TTC549 (cell line): Measurements from ENCODE around the gene PADI6.
"Not testable (repeated sequence)": the region's sequence is repeated elsewhere in the genome, so short reads cannot be mapped to it uniquely, and the experiment has no call there.

Experiments
- FAIRE-seq: peaks from 2 replicates; lab custom pipeline; 2012; peaks lifted over from hg19 to GRCh38; lab: Jason Lieb, UNC

The PADI6 gene

DNA sequence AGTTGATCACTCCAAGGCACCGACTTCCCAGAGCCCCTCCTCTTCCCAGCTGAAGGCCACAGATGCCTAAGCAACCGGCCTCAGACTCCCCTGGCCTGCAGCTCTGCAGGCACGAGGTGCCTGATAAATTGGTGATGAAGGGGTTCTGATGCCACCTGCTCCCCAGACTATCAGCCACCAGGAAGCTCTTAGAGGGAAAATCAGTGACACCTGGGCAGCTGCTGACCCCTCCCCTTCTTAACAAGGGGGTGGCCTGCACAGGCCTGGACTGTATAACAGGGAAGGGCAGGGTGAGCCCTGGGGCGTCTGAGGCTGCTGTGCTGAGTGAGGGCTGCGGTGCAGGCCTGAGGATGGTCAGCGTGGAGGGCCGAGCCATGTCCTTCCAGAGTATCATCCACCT is at the start of gene PADI6:
Gene PADI6 (plus strand): TSS at position 301 of the 400 bp plus-strand sequence. CDS start 50 bp downstream, at position 351.
- no peak for FAIRE-seq

DNA sequence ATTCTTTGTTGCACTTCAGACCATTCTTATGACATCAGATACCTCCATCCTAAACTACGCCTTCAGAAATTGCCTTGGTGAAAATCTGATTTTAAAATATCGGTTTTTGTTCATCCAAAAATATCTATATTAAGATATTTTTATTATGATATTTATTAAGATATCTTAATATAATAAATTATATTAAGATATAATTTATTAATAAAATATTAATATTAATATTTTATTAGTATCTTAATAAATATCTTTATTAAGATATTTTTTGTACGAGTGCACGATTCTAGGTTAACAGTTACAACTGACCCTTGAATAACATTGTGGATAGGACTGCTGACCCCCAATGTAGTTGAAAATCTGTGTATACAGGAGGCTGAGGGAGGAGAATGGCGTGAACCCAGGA is 43.1 kb upstream of the PADI6 start:
- peak; percentile 84 for FAIRE-seq

DNA sequence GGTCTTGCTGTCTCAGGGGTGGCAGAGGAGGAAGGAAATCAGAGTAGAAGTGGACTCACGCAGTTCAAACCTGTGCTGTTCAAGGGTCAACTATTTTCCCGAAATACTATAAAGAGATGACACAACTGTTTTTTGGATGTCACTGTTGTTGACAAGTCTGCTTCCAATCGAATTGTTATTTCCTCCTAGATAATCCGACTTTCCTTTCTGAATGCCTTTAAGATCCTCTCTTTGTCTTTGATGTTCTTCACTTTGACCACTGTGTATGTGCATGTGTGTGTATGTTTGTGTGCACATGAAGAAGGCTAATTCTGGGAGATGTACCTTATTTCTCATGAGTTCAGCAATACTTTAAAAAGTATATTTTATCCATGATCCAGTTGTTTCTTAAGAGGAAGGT is 42.4 kb upstream of the PADI6 start:
- no peak for FAIRE-seq

DNA sequence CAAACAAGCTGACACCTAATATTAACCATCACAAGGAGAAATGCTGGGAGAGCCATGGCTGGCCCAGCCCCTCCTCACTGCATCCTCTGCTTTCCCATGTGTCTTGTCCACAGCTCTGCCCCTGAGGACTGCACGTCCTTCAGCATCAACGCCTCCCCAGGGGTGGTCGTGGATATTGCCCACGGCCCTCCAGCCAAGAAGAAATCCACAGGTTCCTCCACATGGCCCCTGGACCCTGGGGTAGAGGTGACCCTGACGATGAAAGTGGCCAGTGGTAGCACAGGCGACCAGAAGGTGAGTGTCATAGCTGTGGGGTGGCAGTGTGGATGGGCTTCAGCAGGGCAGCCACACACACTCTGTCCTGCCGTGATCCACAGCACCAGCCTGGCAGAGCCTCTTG is 41.1 kb upstream of the PADI6 start:
- no peak for FAIRE-seq

DNA sequence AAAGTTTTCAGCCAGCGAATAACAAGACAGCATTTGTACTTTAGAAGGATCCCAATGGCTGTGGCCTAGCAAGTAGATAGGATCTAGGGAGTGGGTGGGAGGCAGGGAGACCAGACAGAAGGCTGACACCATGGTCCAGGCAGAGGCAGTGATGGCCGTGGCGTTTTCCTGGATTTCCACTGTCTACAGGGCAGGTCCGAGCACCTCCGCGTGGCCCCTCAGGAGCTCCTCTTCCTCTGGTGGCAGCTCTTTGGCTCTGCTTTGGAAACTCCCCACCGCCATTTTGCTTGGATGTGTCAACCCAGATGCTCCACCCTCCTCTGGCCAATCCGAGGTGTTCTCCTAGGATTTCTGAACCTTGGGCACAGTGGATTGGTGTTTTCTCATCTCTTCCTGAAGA is 38.9 kb upstream of the PADI6 start:
- no peak for FAIRE-seq

DNA sequence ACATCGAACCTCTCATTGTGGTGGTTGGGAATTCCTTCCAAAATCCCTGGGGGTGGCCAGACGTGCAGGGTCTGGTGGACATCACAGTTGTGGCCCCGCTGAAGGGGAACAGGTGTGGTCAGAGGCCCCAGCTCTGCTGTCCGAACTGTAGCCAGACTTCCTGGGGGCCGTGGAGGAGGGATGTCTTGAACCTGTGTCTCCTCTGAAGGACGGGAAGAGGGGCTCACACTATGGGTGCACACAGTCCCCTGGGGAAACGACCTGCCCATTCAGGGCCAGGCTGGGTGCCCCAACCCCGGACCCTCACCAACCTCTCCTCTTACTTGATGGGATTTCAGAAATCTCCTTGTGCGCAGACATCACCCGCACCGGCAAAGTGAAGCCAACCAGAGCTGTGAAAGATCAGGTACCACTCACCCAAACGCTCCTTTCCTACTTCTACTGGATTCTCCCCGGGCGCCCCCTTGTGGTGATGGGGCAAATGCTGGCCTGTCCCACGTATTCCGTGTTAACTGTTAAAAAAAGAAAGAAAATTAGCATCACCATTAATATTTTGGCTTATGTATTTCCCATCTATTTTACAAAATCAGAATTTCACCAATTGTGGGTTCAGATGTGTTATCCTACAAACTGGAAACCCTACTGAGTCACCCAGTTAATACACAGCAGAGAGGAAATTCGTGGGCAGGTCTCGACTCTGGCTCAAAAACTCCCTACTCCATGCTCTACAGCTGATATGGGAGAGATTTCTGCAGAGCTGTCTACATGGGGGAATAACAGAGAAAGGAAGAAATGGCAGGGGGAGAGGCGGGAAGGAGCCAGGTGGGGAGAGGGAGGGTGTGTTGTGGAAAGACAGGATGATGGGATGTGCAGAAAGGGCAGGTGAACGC is 35.9 kb upstream of the PADI6 start:
- FAIRE-seq, result no peak

DNA sequence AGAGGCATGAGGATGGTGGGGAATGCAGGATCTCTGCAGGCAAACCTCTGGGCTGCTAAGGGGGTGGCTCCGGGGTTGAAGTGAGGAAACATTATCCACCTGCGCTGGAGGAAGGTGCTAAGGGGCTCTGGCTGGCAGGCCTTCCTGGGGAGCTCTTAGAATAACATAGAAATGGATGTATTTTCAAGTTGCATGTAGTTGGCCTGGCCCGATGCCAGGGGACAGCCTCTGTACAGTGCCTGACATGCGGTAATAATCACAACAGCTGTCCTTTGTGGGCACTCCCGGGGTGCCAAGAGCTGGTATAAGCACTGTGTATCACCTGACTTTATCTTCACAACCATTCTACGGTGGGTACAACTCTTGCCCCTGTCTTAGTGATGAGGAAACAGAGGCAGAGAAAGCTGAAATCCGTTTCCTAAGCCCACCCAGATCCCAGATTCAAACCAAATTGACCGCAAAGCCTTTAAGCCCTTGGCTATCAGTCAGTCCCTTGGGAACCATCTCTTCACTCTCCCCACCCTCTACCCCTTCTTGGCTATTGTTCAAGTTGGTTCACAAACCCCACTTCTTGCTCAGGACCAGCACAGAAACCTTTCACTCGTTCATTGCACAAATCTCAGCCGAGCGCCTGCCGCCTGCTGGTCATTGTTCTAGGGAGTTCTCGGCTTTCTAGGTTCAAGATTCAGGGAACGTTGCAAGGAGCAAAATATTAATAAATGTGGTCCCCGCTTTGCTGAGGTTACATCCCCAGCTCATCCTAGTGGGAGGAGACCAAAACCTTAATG is 33.1 kb upstream of the PADI6 start:
- no peak for FAIRE-seq

DNA sequence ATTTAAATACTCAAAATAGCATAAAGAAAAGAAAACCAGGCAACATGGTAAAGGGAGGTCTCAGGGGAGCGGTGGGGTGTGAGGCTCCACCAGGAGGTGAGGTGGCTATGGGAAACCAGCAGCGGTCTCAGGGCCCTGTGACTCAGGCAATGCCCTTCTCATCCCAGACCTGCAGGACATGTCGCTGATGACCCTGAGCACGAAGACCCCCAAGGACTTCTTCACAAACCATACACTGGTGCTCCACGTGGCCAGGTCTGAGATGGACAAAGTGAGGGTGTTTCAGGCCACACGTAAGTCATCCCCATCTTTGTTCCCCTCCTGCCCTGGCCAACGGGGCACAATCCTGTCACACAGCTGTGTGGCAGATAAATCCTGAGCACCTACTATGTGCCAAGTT is 32.5 kb upstream of the PADI6 start:
- FAIRE-seq, result no peak

DNA sequence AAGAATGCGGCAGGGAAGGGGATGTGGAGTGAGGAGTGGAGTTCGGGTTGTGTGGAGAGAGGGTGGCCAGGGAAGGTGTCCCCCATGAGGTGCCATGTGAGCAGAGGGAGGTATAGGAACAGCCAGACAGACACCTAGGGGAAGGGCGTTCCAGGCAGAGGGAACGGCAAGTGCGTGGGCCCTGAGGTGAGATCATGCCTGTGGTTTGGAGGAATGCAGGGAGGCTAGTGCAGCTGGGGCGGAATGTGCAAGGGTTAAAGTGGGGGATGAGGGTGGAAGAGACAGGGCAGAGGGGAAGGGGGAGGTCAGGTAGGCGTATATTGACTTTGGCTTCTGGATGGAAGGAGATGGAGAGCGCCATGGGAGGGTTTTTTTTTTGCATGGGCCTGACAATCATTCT is 31.6 kb upstream of the PADI6 start:
- no peak for FAIRE-seq

DNA sequence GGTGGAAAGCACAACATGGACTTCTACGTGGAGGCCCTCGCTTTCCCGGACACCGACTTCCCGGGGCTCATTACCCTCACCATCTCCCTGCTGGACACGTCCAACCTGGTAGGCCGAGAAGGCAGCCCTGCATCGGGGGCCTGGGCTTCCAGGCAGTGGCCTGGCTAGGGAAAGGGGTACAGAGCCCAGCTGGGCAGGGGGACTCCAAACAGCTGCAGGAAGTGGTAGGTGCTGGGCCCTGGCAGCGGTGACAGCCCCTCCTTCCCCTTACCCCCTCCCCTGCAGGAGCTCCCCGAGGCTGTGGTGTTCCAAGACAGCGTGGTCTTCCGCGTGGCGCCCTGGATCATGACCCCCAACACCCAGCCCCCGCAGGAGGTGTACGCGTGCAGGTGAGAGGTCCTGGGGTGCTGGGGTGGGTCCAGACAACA is 30.0 kb upstream of the PADI6 start:
- FAIRE-seq, result no peak

DNA sequence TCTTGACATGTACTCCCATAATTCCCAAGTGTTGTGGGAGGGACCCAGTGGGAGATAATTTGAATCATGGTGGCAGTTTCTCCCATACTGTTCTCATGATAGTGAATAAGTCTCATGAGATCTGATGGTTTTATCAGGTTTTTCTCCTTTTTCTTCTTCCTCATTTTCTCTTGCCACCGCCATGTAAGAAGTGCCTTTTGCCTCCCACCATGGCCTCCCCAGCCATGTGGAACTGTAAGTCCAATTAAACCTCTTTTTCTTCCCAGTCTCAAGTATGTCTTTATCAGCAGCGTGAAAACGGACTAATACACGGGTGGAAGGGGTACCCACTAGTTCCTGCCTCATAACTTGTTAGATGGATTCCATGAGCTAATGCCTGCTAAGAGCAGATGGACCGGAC is 26.5 kb upstream of the PADI6 start:
- FAIRE-seq, result not testable (repeated sequence)

DNA sequence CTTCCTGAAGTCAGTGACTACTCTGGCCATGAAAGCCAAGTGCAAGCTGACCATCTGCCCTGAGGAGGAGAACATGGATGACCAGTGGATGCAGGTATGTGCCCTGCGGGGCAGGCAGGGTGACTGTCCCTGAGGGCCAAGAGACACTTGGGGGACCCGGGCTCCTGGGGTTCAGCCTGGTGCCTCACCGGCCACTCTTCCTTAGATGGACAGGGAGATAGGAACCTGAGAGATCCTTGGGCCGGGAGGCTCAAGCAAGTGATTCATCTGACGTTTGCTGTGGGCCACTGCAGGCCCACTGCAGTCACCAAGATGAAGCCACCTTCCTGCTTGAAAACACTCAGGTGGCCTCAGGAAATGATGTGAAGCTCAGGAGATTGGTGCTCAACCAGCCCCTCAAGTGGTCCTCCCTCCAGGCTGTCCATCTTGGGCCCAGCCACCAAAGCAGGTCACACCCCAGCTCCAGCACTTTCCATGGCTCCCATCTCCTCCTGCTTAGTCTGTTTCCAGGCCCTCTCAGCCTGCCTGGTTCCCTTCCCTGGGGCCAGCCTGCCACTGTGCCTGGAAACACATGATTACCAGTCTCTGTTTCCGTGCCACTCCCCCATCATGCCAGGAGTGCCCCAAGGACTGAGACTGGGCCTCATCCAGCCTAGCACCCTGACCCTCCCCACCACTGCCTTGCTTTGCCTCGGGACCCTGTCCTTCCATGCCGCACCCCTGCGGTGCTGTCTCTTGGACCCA is 25.8 kb upstream of the PADI6 start:
- no peak for FAIRE-seq

DNA sequence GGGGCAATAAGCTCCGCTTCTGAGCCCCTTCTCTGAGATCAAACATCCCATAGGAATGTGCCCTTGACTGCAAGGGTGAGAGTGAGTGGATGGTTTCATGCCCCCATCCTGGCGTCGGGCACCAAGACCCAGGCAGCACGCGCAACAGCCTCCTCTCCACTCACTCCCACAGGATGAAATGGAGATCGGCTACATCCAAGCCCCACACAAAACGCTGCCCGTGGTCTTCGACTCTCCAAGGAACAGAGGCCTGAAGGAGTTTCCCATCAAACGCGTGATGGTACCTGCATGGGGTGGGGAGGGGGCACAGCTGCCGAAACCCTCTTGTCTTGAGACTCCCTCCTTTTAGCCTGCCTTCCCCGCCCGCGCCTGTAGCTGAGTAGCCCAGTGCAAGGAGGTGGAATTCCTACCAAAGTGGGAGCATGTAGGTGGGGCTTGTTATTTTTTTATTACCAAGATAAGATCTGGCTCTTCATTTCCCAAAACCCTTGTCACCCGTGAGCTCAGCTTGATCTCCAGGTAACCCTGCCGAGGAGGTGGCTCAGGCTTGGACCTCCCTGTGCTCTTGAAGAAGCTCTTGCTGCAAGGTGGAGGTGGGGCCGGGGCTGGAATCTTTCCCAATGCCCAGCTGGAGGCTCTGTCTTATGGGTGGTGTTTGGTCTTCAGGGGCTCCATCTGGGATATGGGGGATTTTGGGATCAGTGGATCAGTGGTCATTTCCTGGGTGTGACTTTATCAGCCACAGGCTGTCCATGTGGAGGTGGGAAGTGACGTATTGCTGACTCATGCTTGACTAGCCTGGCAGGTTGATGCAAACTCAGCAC is 24.0 kb upstream of the PADI6 start:
- FAIRE-seq, result no peak

DNA sequence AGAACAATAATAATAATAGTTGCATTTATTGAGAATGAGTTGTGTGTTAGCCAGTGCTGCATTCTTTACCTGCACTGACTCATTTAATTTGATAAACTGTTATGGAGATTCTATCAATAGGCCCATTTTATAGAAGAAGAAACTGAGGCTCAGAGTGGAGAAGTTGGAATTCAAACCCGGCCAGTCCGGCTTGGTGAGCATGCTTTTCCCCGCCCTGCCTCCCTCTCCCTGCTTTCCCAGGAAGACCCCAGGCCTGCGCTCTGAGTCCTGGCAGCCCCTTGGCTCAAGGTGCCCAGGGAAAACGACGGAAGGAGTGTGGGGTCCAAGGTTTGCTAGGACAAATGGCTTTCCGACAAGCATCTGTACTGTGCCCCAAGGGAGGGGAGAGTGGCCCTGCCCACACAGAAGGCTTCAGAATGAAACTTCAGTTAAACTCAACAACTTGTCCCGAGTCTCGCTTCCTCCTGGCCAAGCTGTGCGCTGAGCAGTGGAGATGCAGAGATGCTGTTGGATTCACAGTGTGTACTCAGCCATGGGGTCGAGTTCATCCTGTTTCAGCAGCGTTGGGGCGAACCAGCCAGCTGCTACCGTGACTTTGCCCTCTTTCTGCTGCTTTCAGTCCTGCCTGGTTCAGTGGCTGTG is 23.3 kb upstream of the PADI6 start:
- FAIRE-seq, result no peak

DNA sequence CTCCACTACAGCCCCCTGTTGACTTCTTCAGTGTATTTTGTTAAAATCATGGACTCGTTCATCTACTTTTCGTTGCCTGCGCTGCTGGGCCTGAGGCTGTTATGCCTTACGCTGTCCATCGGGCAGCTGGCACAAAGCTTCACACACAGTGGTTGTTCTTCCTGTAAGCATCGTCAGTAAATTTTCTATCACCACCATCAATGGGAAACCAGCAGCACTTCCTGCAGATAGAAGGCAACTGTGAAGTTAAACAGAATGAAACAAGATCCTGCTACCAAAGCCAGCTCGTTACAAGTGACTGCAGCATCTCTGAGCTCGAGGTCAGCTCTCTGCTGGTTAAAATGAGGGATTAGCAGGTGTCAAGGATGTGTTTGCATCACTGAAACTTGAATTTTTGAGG is 21.9 kb upstream of the PADI6 start:
- no peak for FAIRE-seq

DNA sequence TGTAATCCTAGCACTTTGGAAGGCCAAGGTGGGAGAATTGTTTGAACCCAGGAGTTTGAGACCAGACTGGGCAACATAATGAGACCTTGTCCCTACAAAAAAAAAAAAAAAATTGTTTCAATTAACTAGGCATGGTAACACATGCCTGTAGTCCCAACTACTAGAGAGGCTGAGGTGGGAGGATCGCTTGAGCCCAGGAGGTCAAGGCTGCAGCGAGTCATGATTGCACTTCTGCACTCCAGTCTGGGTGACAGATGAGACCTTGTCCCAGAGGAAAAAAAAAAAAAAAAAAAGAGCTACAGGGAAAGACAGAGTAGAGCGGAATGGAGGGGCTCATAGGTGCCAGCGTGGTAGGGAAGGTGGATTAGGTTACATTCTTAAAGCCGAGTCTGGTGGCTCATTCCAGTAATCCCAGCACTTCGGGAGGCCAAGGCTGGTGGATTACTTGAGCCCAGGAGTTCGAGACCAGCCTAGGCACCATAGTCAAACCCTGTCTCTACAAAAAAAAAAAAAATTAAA is 21.0 kb upstream of the PADI6 start:
- FAIRE-seq, result no peak

DNA sequence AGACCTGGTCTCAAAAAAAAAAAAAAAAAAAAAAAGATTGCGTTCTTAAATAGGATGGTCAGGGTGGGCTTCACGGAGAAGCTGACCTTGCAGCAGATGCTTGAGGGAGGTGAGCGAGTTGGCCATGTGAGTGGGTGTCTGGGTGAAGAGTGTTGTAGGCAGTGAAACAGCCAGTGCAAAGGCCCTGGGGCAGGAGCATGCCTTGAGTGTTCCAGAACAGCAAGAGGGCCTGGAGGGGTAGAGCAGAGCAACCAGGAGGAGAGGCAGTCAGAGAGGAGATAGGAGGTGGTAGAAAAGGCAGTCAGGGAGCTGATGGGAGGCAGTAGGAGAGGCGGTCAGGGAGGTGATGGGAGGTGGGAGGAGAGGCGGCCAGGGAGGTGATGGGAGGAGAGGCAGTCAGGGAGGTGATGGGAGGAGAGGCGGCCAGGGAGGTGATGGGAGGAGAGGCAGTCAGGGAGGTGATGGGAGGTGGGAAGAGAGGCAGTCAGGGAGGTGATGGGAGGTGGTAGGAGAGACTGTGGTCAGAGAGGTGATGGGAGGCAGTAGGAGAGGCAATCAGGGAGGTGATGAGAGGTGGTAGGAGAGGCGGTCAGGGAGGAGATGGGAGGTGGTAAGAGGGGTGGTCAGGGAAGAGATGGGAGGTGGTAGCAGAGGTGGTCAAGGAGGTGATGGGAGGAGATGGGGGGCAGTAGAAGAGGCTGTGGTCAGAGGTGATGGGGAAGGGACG is 20.2 kb upstream of the PADI6 start:
- FAIRE-seq, result no peak

DNA sequence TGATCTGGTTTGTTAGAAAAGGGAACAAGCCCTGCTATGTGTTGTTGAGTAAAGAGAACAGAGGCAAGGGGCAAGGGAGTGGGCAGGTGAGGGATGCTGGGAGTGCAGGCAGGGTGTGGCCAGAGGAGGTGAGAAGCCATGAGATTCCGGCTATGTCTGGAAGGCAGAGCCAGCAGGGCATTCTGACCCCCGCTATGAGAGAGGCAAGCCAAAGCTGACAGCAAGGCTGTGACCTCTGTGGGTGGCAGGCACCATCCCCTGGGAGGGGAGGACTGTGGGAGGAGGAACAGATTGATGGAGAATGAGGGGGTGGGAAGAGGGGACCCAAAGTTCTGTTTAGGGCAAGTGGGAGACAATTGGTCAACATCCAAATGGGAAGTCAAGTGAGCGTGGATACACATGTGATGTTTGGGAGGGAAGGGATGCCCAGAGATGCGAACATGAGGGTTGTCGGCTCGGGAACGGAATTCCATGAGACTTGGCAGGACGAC is 19.5 kb upstream of the PADI6 start:
- no peak for FAIRE-seq

DNA sequence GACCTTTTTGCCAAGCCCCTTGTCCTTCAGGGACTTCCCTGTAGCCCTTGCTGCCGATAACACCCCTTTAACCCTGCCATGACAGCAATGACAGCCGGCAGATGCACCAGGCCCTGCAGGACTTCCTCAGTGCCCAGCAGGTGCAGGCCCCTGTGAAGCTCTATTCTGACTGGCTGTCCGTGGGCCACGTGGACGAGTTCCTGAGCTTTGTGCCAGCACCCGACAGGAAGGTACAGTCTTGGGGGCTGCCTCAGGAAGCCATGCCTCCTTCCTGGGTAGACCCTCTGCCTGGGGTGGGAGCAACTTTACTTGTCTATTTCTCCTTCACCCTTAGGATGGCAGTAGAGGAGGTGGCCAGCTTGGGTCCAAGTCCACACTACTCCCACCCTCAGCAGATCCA is 16.1 kb upstream of the PADI6 start:
- no peak for FAIRE-seq

DNA sequence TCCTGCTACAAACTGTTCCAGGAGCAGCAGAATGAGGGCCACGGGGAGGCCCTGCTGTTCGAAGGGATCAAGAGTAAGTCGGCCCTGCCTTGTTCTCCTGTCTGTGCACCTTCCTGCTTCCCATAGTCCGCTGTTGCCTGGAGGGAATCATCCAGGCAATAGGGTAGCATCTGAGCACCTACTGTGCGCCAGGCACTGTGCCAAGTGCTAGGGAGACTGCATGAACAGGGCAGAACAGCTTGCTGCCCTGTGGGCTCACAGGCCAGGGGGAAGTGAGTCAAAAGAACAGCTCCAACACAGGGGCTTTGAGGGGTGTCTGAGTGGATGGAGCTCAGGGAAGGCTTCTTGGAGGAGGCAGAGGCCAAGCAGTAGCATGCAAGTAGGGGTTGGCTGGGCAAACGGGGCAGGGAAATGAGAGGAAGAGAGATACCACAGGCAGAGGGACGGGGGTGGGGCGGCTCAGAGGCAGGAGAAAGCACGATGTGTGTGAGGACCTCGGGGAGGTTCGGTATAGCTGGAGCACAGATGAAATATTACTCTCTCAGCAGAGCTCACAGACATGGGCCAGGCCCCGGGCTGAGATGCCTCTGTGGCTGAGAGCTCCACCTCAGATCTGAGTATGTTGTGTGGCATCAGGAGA is 15.5 kb upstream of the PADI6 start:
- FAIRE-seq, result no peak
